K562 (cell line): ENCODE measurements around the gene POLR1D. TPM values are rescaled to one million over a fixed set of nuclear protein-coding genes. Genes with fewer than 3 reads are reported as not detected.

Experiments used
- ATF1 ChIP-seq, 2 experiments: fragments of 450-650 bp in 1 of 2; IDR thresholded peaks; 2 replicates each; pipeline ENCODE4 v1.6.1; 2016; ENCODE audit warnings: missing compliant biosample characterization in 1 of 2, missing genetic modification characterization in 1 of 2
- CBX2 ChIP-seq: fragments of 200-600 bp; sonication (generic); IDR thresholded peaks from one replicate; pipeline ENCODE4 v1.6.1; 2012; ENCODE audit warnings: mild to moderate bottlenecking, low read length, inconsistent platforms; ENCODE audit not compliant: insufficient read depth, poor library complexity, severe bottlenecking
- CEBPB ChIP-seq: fragments of 450-650 bp; IDR thresholded peaks from 2 replicates; pipeline ENCODE4 v1.6.1; 2016; ENCODE audit warnings: missing genetic modification characterization, missing compliant biosample characterization
- ETS1 ChIP-seq: conservative IDR thresholded peaks from 2 replicates; pipeline ENCODE4 v1.6.1; 2011; ENCODE audit warnings: low read depth, mild to moderate bottlenecking, low read length; ENCODE audit not compliant: control insufficient read depth
- FOSL1 ChIP-seq: fragments of 200-800 bp; sonication (Bioruptor generic); conservative IDR thresholded peaks from 2 replicates; pipeline ENCODE4 v1.6.1; 2016; ENCODE audit warnings: missing genetic modification characterization, missing compliant biosample characterization
- HDAC3 ChIP-seq: fragments of 450-650 bp; IDR thresholded peaks from 2 replicates; pipeline ENCODE4 v1.6.1; 2018; ENCODE audit warnings: borderline replicate concordance, mild to moderate bottlenecking, moderate library complexity; ENCODE audit not compliant: partially characterized antibody
- L3MBTL2 ChIP-seq: fragments of 450-650 bp; IDR thresholded peaks from 2 replicates; pipeline ENCODE4 v1.6.1; 2016; ENCODE audit warnings: mild to moderate bottlenecking, moderate library complexity
- NFIX ChIP-seq: fragments of 250-450 bp; sonication (Bioruptor Pico); IDR thresholded peaks from 2 replicates; pipeline ENCODE4 v1.4.0; 2020; ENCODE audit warnings: low read depth, mild to moderate bottlenecking, moderate library complexity
- NRF1 ChIP-seq, 2 experiments: fragments of 450-650 bp; IDR thresholded peaks in 1 of 2; conservative IDR thresholded peaks in 1 of 2; 2 replicates each; pipeline ENCODE4 v1.6.1; 2014; ENCODE audit warnings: mild to moderate bottlenecking in 2 of 2
- POLR2G ChIP-seq: fragments of 200-400 bp; formaldehyde crosslinking; IDR thresholded peaks from 2 replicates; pipeline ENCODE4 v1.6.1; 2017; ENCODE audit warnings: low read depth, mild to moderate bottlenecking, antibody characterized with exemption, low read length, moderate library complexity
- PRPF4 ChIP-seq: fragments of 200-400 bp; formaldehyde crosslinking; IDR thresholded peaks from one replicate; pipeline ENCODE4 v1.6.1; 2017; ENCODE audit warnings: low read length, low read depth, mild to moderate bottlenecking; ENCODE audit not compliant: insufficient read depth, poor library complexity, severe bottlenecking
- RAD21 ChIP-seq, 2 experiments: fragments of 250-450 bp in 1 of 2; fragments of 450-650 bp in 1 of 2; sonication (Bioruptor Pico) in 1 of 2; formaldehyde crosslinking in 1 of 2; IDR thresholded peaks in 1 of 2; conservative IDR thresholded peaks in 1 of 2; 2 replicates each; pipeline versions ENCODE4 v1.4.0 to v1.8.0; 2020 to 2022; ENCODE audit warnings: mild to moderate bottlenecking in 2 of 2, moderate library complexity in 1 of 2
- RAD51 ChIP-seq: fragments of 450-650 bp; IDR thresholded peaks from 2 replicates; pipeline ENCODE4 v1.7.1; 2016; ENCODE audit warnings: low read depth, mild to moderate bottlenecking, borderline replicate concordance
- RBBP5 ChIP-seq: fragments of 200-600 bp; sonication (generic); IDR thresholded peaks from 2 replicates; pipeline ENCODE4 v1.6.1; 2012; ENCODE audit warnings: borderline replicate concordance, mild to moderate bottlenecking, low read length, control low read depth, inconsistent platforms; ENCODE audit not compliant: insufficient read depth, poor library complexity, severe bottlenecking
- TARDBP ChIP-seq: fragments of 450-650 bp; IDR thresholded peaks from 2 replicates; pipeline ENCODE4 v1.6.1; 2016
- ZBTB33 ChIP-seq: sonication (generic); formaldehyde crosslinking; IDR thresholded peaks from 2 replicates; pipeline ENCODE4 v1.8.1; 2023; ENCODE audit warnings: mild to moderate bottlenecking, missing genetic modification reagents
- ZBTB43 ChIP-seq: sonication (generic); formaldehyde crosslinking; IDR thresholded peaks from 2 replicates; pipeline ENCODE4 v1.8.0; 2023; ENCODE audit warnings: mild to moderate bottlenecking, missing genetic modification reagents
- ZFPM2 ChIP-seq: fragments of 250-450 bp; sonication (Bioruptor Pico); IDR thresholded peaks from 2 replicates; pipeline ENCODE4 v1.5.1; 2022; ENCODE audit warnings: mild to moderate bottlenecking
- ZNF778 ChIP-seq: fragments of 450-650 bp; formaldehyde crosslinking; IDR thresholded peaks from 2 replicates; pipeline ENCODE4 v1.4.0; 2020; ENCODE audit warnings: mild to moderate bottlenecking, moderate library complexity
- polyA plus RNA-seq, 8 experiments: library from polyadenylated mRNA; depleted of rRNA in 4 of 8; stranded (reverse) in 5 of 8; unstranded in 3 of 8; fragments of >200 nt; fragmentation: Nextera tagmentation in 2 of 8; fragmentation: Illumina TruSeq in 1 of 8; extraction: Ambion mirVana in 2 of 8; extraction: Trizol in 1 of 8; gene quantifications; 2 replicates each; pipeline versions ENCODE4 v1.2.1 to v1.2.3, GENCODE V29; 2011 to 2014; ENCODE audit warnings: inconsistent platforms in 1 of 8, missing spikeins in 1 of 8
- total RNA-seq, 7 experiments: library from RNA; depleted of rRNA in 6 of 7; stranded (reverse); fragments of >200 nt in 6 of 7; fragmentation: Illumina TruSeq in 2 of 7; extraction: Trizol in 2 of 7; gene quantifications; 2 replicates each; pipeline versions ENCODE4 v1.2.1 to v1.2.3, GENCODE V29; 2011 to 2021; ENCODE audit warnings: low replicate concordance in 1 of 7
- TF ChIP-seq, protein P1 (sequence below): sonication (generic); IDR thresholded peaks from 2 replicates; pipeline ENCODE4 v1.6.1; 2016

Gene POLR1D
- total and polyA plus RNA-seq, 9 of the 15 experiments (the other 6 are each of a cell fraction or from before 2014, with no cell fraction given), result 107 to 188 (median 145) TPM

DNA sequence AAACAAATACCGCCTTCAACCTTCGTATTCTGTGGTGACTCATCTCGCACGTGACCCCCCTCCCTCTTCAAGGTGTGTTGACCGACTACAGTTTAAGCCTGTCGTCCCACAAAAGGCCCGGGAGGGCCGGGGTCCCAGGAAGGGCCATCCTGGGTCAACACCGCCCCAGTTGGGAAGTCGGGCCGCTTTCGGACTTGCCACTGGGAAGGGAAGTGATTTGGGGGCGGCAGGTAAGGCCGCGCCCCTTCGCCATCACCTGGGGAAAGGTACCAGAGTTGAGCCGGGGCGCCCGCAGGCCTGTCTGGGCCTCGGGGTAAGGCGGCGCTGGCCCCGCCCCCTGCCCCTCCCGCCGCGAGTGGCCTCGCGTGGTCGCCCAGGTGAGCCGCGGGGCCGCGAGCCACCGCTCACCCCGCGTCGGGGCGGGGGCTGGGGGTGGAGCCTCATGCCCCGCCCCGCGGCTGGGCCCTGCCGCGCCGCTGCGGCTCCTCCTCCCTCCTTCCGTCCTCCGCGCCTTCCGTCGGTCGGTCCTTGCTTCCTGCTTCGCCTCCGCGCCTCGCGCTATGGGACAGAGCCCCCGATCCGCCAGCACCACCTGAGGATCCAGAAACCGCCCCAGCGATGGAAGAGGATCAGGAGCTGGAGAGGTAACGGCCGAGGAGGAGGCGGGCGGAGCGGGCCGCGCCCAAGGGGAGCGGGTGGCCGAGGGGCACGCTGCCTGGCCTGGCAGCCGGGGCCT, at the start of gene POLR1D (continued):
- TF ChIP-seq ZBTB43 (CRISPR knock-in tag), result 0 out of 2 replicates have a peak, but pooled peaks have one; percentile 48
- TF ChIP-seq ATF1 (CRISPR knock-in tag; IDR thresholded peaks at IDR 0.05), result no peak; the same call in 1 of the 2 replicates
- TF ChIP-seq ATF1 (tag; IDR thresholded peaks at IDR 0.05), result no peak
- TF ChIP-seq RAD21 (CRISPR knock-in tag; conservative IDR thresholded peaks at IDR 0.05 in 1 of 2, IDR thresholded peaks at IDR 0.05 in 1 of 2), result no peak
- no peak for TF ChIP-seq TARDBP
- TF ChIP-seq ZFPM2 (CRISPR knock-in tag), result no peak
- no peak for TF ChIP-seq ZNF778 (CRISPR knock-in tag)
- TF ChIP-seq NRF1 (conservative IDR thresholded peaks at IDR 0.05 in 1 of 2, IDR thresholded peaks at IDR 0.05 in 1 of 2), result peak; percentile 63 to 74
- peak; percentile 66 for TF ChIP-seq RAD51
- no peak for TF ChIP-seq NFIX (CRISPR knock-in tag)
- peak; percentile 42; the same call in 1 of the 2 replicates for TF ChIP-seq ETS1
- peak; percentile 53; the same call in 1 of the 2 replicates for TF ChIP-seq L3MBTL2
- peak; percentile 66 for TF ChIP-seq RBBP5
- TF ChIP-seq POLR2G, result peak; percentile 90
- no peak for TF ChIP-seq HDAC3
- TF ChIP-seq PRPF4, result no peak
- no peak for TF ChIP-seq ZBTB33
- TF ChIP-seq CEBPB (tag), result no peak
- peak; percentile 92 for TF ChIP-seq FOSL1 (tag)
- TF ChIP-seq CBX2, result no peak
- TF ChIP-seq, protein P1, sequence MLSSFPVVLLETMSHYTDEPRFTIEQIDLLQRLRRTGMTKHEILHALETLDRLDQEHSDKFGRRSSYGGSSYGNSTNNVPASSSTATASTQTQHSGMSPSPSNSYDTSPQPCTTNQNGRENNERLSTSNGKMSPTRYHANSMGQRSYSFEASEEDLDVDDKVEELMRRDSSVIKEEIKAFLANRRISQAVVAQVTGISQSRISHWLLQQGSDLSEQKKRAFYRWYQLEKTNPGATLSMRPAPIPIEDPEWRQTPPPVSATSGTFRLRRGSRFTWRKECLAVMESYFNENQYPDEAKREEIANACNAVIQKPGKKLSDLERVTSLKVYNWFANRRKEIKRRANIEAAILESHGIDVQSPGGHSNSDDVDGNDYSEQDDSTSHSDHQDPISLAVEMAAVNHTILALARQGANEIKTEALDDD, result no peak
